Activated naive CD8-positive, alpha-beta T cell treated with anti-CD3 and anti-CD28 coated beads, Interleukin-2, amount 50 U/mL, for 24 hours (primary cell): Measurements from ENCODE around the gene HHIPL1.

Experiments
- ATAC-seq: fragments of 150-1000 bp; cut with Tn5 transposase; one replicate; pipeline ENCODE4 v1.10.0; 2021
- DNase-seq: peaks from one replicate; pipeline ENCODE4 v3.0.0; 2021
- H3K27ac Mint-ChIP-seq: one replicate; pipeline ENCODE4 v1.8.0; 2021; ENCODE audit warnings: mild to moderate bottlenecking, mixed read lengths
- H3K27me3 Mint-ChIP-seq: one replicate; pipeline ENCODE4 v1.8.0; 2021; ENCODE audit warnings: mixed read lengths
- H3K36me3 Mint-ChIP-seq: one replicate; pipeline ENCODE4 v1.8.0; 2021; ENCODE audit warnings: low read depth, mixed read lengths
- H3K4me1 Mint-ChIP-seq: one replicate; pipeline ENCODE4 v1.8.0; 2021; ENCODE audit warnings: mixed read lengths
- H3K4me3 Mint-ChIP-seq: one replicate; pipeline ENCODE4 v1.8.0; 2021; ENCODE audit warnings: mild to moderate bottlenecking, moderate library complexity, mixed read lengths
- H3K9me3 Mint-ChIP-seq: one replicate; pipeline ENCODE4 v1.8.0; 2021; ENCODE audit warnings: mixed read lengths

HHIPL1 gene

GRCh38 chr14:99670361-99671234 lies 25.7 kb downstream of the HHIPL1 start:
- ATAC-seq (no peak), DNase-seq (no peak)
- Mint-ChIP-seq H3K27ac (no peak overlapping the region), H3K4me1 (peaks cover 5% of the 10 kb centered on the region), H3K27me3 (peaks cover 5% of the 10 kb centered on the region), H3K9me3 (no peaks in the 10 kb centered on the region), H3K4me3 (no peak overlapping the region), H3K36me3 (no peaks in the 10 kb centered on the region)

- peaks cover 8% of the 10 kb centered on the region for H3K27me3 Mint-ChIP-seq
- no peak for ATAC-seq
- DNase-seq: no peak
- H3K27ac Mint-ChIP-seq: no peak overlapping the region
- H3K4me3 Mint-ChIP-seq: no peak overlapping the region
- H3K4me1 Mint-ChIP-seq: peaks cover 12% of the 10 kb centered on the region
- no peaks in the 10 kb centered on the region for H3K9me3 Mint-ChIP-seq
- no peaks in the 10 kb centered on the region for H3K36me3 Mint-ChIP-seq
Observed at GRCh38 chr14:99671235-99672224, 26.6 kb downstream of the HHIPL1 start.

GRCh38 chr14:99672506-99673304 lies 27.8 kb downstream of the HHIPL1 start:
- peaks cover 8% of the 10 kb centered on the region for H3K27me3 Mint-ChIP-seq

GRCh38 chr14:99673305-99674063 lies 28.6 kb downstream of the HHIPL1 start:
- no peak for ATAC-seq
- Mint-ChIP-seq H3K36me3 (no peaks in the 10 kb centered on the region), H3K27me3 (peaks cover 8% of the 10 kb centered on the region), H3K9me3 (peaks cover 4% of the 10 kb centered on the region), H3K4me3 (no peak overlapping the region), H3K4me1 (peaks cover 14% of the 10 kb centered on the region), H3K27ac (no peak overlapping the region)
- DNase-seq: no peak

More at GRCh38 chr14:99672506-99673304, 27.8 kb downstream of the HHIPL1 start:
- Mint-ChIP-seq H3K4me1 (peaks cover 14% of the 10 kb centered on the region), H3K9me3 (no peaks in the 10 kb centered on the region), H3K36me3 (no peaks in the 10 kb centered on the region), H3K4me3 (no peak overlapping the region), H3K27ac (no peak overlapping the region)
- ATAC-seq: no peak
- DNase-seq: no peak

GRCh38 chr14:99674064-99674650 lies 29.2 kb downstream of the HHIPL1 start:
- no peak overlapping the region for H3K4me3 Mint-ChIP-seq
- peaks cover 14% of the 10 kb centered on the region for H3K4me1 Mint-ChIP-seq
- DNase-seq (no peak), ATAC-seq (no peak)
- H3K36me3 Mint-ChIP-seq: no peaks in the 10 kb centered on the region
- H3K9me3 Mint-ChIP-seq: peaks cover 7% of the 10 kb centered on the region
- H3K27ac Mint-ChIP-seq: no peak overlapping the region
- H3K27me3 Mint-ChIP-seq: peaks cover 8% of the 10 kb centered on the region

DNA sequence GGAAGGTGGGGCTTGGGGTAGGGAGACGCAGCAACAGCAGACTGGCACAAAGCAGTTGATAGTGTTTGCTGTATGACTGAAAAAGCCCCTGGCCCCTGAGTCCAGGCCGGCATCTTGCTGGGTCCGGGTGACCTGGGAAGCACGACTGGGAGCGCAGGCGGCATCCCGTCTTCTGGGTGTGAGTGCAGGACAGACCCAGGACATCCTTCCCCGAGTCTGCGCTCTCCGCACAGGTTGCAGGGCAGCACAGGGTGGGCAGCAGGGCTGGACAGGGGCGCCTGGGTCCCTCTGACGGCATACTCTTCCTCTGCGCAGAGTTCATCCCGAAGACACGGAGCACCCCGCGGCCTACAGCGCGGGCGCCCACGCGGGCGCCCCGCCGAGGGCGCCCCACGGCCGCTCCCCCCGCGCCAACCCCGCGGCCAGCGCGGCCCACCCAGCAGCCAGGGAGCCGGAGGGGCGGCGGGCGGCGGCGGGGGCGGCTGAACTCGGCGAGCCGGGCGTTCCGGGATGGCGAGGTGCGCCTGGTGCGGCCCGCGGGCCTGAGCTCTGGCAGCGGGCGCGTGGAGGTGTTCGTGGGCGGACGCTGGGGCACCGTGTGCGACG lies 29.9 kb downstream of the HHIPL1 start:
- Mint-ChIP-seq H3K27me3 (peaks cover 8% of the 10 kb centered on the region), H3K36me3 (no peaks in the 10 kb centered on the region), H3K27ac (no peak overlapping the region), H3K4me3 (no peak overlapping the region), H3K4me1 (peaks cover 14% of the 10 kb centered on the region), H3K9me3 (peaks cover 7% of the 10 kb centered on the region)
- DNase-seq: no peak
- no peak for ATAC-seq

DNA sequence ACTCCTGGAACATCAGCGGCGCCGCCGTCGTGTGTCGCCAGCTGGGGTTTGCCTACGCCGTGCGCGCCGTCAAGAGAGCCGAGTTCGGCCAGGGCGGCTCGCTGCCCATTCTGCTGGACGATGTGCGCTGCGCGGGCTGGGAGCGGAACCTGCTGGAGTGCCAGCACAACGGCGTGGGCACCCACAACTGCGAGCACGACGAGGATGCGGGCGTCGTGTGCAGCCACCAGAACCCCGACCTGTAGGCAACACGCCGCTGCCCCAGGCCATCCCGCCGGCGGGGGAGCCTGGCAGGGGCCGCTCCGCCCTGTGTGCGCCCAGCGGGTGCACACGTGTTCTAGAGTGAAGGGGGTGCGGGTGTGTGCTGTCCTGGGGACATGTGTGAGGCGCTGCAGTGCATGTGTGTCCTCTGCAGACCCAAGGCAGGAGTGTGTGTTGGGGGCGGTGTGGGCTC lies 30.5 kb downstream of the HHIPL1 start:
- Mint-ChIP-seq H3K27me3 (peaks cover 8% of the 10 kb centered on the region), H3K4me1 (peaks cover 14% of the 10 kb centered on the region), H3K36me3 (no peaks in the 10 kb centered on the region), H3K4me3 (no peak overlapping the region), H3K9me3 (peaks cover 7% of the 10 kb centered on the region), H3K27ac (no peak overlapping the region)
- ATAC-seq (no peak), DNase-seq (no peak)

DNA sequence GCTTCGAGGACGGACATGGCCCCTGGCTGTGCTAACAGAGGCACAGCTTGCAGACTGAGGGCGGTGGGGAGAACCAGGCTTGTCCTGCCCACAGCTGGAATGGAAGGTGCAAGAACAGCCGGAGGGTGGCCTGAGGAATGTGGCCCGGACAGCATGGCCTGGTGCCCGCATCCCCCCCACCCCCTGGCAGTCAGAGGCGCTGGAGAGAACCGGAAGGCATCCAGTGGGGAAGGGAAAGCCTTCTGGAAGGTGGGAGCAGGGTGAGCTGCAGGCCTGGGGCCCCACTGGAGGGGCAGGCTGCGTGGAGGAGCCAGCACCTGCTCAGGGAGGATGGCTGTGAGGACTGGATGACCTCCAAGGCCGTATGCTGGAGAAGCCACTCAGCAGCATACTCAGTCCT lies 31.0 kb downstream of the HHIPL1 start:
- peaks cover 14% of the 10 kb centered on the region for H3K4me1 Mint-ChIP-seq
- H3K36me3 Mint-ChIP-seq: no peaks in the 10 kb centered on the region

GRCh38 chr14:99676657-99677056 lies 31.7 kb downstream of the HHIPL1 start:
- H3K27ac Mint-ChIP-seq: no peak overlapping the region
- peaks cover 5% of the 10 kb centered on the region for H3K27me3 Mint-ChIP-seq
- no peak overlapping the region for H3K4me3 Mint-ChIP-seq
- ATAC-seq (no peak), DNase-seq (no peak)
- peaks cover 14% of the 10 kb centered on the region for H3K4me1 Mint-ChIP-seq
- H3K9me3 Mint-ChIP-seq: peaks cover 7% of the 10 kb centered on the region
- no peaks in the 10 kb centered on the region for H3K36me3 Mint-ChIP-seq

More for the DNA sequence above, 31.0 kb downstream of the HHIPL1 start:
- Mint-ChIP-seq H3K27me3 (peaks cover 9% of the 10 kb centered on the region), H3K27ac (no peak overlapping the region), H3K4me3 (no peak overlapping the region), H3K9me3 (peaks cover 7% of the 10 kb centered on the region)
- no peak for ATAC-seq
- no peak for DNase-seq

- Mint-ChIP-seq H3K36me3 (no peaks in the 10 kb centered on the region), H3K27ac (no peak overlapping the region), H3K27me3 (peaks cover 5% of the 10 kb centered on the region), H3K9me3 (peaks cover 7% of the 10 kb centered on the region), H3K4me3 (no peak overlapping the region), H3K4me1 (peaks cover 14% of the 10 kb centered on the region)
- ATAC-seq (no peak), DNase-seq (no peak)
Observed at GRCh38 chr14:99677231-99678140, 32.6 kb downstream of the HHIPL1 start.

DNA sequence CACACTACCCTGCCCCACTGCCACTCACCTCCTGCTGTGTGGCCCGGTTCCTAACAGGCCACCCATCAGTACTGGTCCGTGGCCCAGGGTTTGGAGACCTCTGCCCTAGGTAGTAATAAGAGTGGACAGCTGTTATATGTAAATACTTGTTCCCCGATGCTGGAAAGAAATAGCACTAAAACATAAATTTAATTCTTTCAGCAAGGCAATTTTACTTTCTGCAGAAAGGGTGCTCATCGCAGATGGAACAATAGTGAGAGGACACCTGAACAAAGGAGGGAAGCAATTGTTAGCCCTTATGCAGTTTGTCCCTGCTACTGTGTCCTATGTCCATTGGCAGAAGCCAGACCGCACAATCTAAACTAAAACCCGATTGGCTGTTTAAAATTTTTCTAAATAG lies 33.3 kb downstream of the HHIPL1 start:
- H3K9me3 Mint-ChIP-seq: peaks cover 7% of the 10 kb centered on the region
- peaks cover 13% of the 10 kb centered on the region for H3K4me1 Mint-ChIP-seq
- no peak for DNase-seq
- no peak for ATAC-seq
- H3K27me3 Mint-ChIP-seq: peaks cover 7% of the 10 kb centered on the region
- H3K27ac Mint-ChIP-seq: no peak overlapping the region
- H3K36me3 Mint-ChIP-seq: no peaks in the 10 kb centered on the region
- no peak overlapping the region for H3K4me3 Mint-ChIP-seq

GRCh38 chr14:99679111-99679510 lies 34.2 kb downstream of the HHIPL1 start:
- ATAC-seq (no peak), DNase-seq (no peak)
- Mint-ChIP-seq H3K9me3 (peaks cover 7% of the 10 kb centered on the region), H3K4me1 (peaks cover 13% of the 10 kb centered on the region), H3K36me3 (no peaks in the 10 kb centered on the region), H3K27me3 (peaks cover 7% of the 10 kb centered on the region), H3K4me3 (no peak overlapping the region), H3K27ac (no peak overlapping the region)
